AG09319 (cell line): Measurements from ENCODE around the gene ZNF138.
"Not testable (repeated sequence)": the region's sequence is repeated elsewhere in the genome, so short reads cannot be mapped to it uniquely, and the experiment has no call there.

Source experiments
- DNase-seq: peaks from one replicate; pipeline ENCODE4 v3.0.0-alpha.2; 2010; ENCODE audit warnings: low read depth; ENCODE audit errors: extremely low read depth
- TF ChIP-seq, protein P1 (sequence below): IDR thresholded peaks from 2 replicates; pipeline ENCODE4 v1.5.1; 2011; ENCODE audit warnings: low read depth, mild to moderate bottlenecking, inconsistent platforms, low read length, moderate library complexity

Gene ZNF138

DNA sequence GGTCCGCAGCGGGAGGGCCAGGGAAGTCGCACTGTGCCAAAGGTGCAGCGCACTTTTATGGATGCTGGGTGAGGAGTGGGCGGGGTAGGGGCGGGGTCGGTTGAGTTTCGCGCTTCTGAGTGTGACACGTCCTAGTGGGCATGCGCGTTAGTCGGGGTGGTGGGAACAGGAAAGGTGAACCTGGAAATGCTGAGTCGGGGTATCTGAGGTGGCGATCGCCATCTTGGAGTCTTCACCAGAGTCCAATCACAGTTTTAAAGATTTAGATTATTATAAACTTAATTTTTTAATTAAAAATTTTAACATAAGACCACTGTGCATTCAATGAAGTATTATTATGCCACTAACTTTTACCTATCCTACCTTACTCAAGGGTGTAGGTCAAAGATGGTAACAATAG is 45.7 kb downstream of the ZNF138 start:
- no peak for DNase-seq
- TF ChIP-seq, protein P1, sequence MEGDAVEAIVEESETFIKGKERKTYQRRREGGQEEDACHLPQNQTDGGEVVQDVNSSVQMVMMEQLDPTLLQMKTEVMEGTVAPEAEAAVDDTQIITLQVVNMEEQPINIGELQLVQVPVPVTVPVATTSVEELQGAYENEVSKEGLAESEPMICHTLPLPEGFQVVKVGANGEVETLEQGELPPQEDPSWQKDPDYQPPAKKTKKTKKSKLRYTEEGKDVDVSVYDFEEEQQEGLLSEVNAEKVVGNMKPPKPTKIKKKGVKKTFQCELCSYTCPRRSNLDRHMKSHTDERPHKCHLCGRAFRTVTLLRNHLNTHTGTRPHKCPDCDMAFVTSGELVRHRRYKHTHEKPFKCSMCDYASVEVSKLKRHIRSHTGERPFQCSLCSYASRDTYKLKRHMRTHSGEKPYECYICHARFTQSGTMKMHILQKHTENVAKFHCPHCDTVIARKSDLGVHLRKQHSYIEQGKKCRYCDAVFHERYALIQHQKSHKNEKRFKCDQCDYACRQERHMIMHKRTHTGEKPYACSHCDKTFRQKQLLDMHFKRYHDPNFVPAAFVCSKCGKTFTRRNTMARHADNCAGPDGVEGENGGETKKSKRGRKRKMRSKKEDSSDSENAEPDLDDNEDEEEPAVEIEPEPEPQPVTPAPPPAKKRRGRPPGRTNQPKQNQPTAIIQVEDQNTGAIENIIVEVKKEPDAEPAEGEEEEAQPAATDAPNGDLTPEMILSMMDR = no peak

DNA sequence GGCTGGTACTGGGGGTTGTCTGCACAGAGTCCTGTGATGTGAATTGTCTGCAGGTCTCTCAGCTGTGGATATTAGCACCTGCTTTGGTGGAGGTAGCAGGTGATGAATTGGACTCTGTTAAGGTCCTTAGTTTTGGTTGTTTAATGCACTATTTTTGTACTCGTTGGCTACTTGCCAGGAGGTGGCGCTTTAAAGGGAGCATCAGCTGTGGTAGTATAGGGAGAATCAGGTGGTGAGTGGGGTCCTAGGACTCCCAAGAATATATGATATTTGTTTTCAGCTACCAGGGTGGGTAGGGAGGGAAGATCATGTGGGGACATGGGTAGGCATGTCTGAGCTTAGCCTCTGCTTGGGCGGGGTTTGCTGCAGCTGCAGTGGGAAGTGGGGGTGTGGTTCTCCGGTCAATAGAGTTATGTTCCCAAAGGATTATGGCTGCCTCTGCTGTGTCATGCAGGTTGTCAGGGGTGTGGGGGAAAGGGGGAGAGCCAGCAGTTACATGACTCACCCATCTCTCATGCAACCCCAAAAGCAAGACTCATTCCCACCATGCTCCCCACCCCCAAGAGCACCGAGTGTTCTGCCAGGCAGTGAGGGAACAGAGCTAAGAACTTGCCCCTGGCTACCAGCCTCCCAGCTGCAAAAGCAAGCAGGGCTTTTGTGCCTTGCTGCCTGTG is 55.2 kb downstream of the ZNF138 start:
- DNase-seq = no peak

DNA sequence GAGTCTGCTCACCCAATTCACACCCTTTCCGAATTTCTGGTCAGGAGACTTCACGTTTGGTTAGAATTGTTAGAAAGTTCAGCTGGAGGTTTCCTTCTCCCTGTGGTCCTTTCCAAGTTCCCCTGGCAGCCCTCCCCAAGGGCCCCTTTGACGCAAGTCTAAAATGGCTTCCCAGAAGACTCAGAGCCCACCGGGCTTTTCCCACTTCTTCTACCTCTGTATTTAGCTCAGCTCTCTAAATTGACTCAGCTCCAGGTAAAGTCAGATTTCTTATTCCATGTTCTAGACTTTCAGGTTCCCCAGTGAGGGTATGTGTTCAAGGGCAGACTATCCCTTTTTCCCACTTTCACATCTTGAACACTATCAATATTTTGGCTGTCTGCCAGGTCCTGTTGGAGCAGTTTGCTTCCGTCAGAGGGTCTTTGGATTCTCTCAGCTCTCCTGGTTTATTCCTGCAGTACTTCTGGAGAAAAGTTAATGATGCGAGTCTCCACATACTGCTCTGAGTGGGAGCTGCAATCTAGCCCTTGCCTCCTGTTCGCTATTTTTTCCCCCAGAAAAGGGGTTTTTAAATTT is 55.8 kb downstream of the ZNF138 start:
- no peak for DNase-seq
- TF ChIP-seq, protein P1 = no peak

More for the DNA sequence above, 55.2 kb downstream of the ZNF138 start:
- TF ChIP-seq, protein P1 = no peak

DNA sequence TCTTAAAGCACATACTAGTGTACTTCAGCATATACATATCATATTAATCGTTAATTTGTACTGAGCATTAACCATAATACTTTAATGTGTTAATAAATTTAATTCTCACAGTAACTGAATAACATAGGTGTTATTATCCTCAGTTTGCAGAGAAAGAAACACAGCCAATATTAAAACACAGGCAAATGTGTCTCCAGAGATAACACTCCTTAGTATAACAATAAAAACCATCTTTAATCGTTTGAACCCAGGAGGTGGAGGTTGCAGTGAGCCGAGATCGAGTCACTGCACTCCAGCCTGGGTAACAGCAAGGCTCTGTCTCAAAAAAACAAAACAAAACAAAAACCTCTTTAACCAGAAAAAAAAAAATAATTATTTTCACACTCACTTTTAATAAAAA is 59.5 kb downstream of the ZNF138 start:
- DNase-seq = no peak
- TF ChIP-seq, protein P1 = no peak

DNA sequence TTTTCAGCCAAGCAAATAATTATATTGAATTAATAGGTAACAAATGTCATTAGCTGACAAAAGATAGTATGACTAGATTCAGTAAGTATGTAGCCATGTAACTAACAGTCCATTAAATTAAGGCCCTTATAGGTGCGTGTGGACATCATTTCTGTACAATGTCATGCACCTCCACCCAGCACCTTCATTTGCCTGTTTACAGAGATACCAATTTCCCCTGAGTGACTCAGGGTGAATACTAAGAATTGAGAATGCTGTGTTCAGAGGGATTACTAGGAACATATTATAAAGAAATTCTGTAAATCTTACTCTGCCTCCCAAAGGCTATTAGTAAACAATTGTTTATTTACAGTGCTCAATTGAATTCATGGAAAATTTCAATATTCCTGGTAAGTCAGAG is 60.7 kb downstream of the ZNF138 start:
- no peak for DNase-seq

DNA sequence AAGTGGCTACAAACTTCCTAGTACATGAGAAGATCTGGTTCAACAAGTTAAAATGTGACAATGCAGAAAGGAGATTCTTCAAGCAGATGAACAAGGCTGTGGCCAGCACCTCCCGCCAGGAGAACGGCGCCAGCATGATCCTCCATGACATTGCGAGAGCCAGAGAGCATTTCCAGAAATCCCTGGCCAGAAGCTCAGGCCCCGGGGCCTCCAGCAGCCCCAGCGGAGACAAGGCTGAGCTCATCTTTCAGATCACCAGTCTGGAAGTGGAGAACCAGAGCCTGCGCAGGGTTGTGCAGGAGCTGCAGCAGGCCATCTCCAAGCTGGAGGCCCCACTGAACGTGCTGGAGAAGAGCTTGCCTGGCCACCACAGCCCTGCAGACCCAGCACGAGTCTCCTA is 68.8 kb downstream of the ZNF138 start:
- DNase-seq = no peak
- TF ChIP-seq, protein P1 = no peak

More for the DNA sequence above, 60.7 kb downstream of the ZNF138 start:
- TF ChIP-seq, protein P1 = no peak

DNA sequence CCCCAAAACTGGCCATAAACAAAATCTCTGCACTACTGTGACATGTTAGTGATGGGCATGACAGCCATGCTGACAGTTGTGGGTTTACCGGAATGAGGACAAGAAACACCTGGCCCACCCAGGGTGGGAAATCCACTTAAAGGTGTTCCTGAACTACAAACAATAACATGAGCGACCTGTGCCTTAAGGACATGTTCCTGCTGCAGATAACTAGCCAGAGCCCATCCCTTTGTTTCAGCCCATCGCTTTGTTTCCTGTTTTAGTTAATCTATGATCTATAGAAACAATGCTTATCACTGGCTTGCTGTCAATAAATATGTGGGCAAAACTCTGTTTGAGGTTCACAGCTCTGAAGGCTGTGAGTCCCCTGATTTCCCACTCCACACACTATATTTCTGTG is 69.3 kb downstream of the ZNF138 start:
- not testable (repeated sequence) for DNase-seq

DNA sequence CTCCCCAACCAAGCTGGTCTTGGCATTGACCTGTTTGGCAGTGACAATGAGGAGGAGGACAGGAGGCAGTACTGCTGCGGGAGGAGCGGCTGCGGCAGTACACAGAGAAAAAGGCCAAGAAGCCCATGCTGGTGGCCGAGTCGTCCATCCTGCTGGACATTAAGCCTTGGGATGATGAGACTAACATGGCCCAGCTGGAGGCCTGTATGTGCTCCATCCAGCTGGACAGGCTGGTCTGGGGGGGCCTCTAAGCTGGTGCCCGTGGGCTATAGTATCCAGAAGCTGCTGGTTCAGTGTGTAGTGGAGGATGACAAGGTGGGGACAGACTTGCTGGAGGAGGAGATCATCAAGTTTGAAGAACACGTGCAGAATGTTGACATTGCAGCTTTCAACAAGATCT is 69.7 kb downstream of the ZNF138 start:
- TF ChIP-seq, protein P1 = no peak
- no peak for DNase-seq
